CD14-positive monocyte (primary cell): ENCODE results near the gene SEZ6L. TPM values are rescaled to one million over a fixed set of nuclear protein-coding genes. Genes with fewer than 3 reads are reported as not detected.

Source experiments
- DNase-seq, 3 donors: peaks; one replicate each; pipeline ENCODE4 v3.0.0-alpha.2; 2011 to 2022
- H2AFZ ChIP-seq: 2 replicates; pipeline ENCODE4 v1.6.0; 2012; ENCODE audit warnings: mild to moderate bottlenecking, low read depth, low read length, inconsistent platforms; ENCODE audit not compliant: insufficient read depth, poor library complexity, severe bottlenecking
- H3K27ac ChIP-seq, 2 donors: 1 replicate in 1 of 2; 2 replicates in 1 of 2; pipeline ENCODE4 v1.5.1; 2012 to 2013; ENCODE audit warnings: low read length in 2 of 2, control low read depth in 1 of 2, inconsistent platforms in 1 of 2, low read depth in 1 of 2, mild to moderate bottlenecking in 1 of 2
- H3K27me3 ChIP-seq, 2 donors: one replicate each; pipeline versions ENCODE4 v1.6.0 to v1.6.1; 2011 to 2013; ENCODE audit warnings: low read length in 2 of 2; ENCODE audit not compliant: control insufficient read depth in 2 of 2, insufficient read depth in 2 of 2
- H3K36me3 ChIP-seq, 2 donors: replicated peaks in 1 of 2; 1 replicate in 1 of 2; 2 replicates in 1 of 2; pipeline versions ENCODE4 v1.5.1 to v1.6.1; 2012 to 2013; ENCODE audit warnings: low read length in 2 of 2, control low read depth in 1 of 2, inconsistent platforms in 1 of 2, mild to moderate bottlenecking in 1 of 2; ENCODE audit not compliant: insufficient read depth in 2 of 2, control insufficient read depth in 1 of 2
- H3K4me1 ChIP-seq, 2 donors: 1 replicate in 1 of 2; 2 replicates in 1 of 2; pipeline versions ENCODE4 v1.5.1 to v1.6.1; 2012 to 2013; ENCODE audit warnings: low read length in 2 of 2, control low read depth in 1 of 2, inconsistent platforms in 1 of 2, mild to moderate bottlenecking in 1 of 2, moderate library complexity in 1 of 2; ENCODE audit not compliant: insufficient read depth in 2 of 2, control insufficient read depth in 1 of 2
- H3K4me2 ChIP-seq: replicated peaks from 2 replicates; pipeline ENCODE3; 2012; ENCODE audit warnings: low read length, moderate library complexity, mild to moderate bottlenecking; ENCODE audit not compliant: poor library complexity, severe bottlenecking; ENCODE audit errors: extremely low read depth
- H3K4me3 ChIP-seq, 3 experiments: fragments of 200-600 bp in 1 of 3; sonication (generic) in 1 of 3; replicated peaks in 1 of 3; 1 replicate in 2 of 3; 2 replicates in 1 of 3; pipeline ENCODE4 v1.5.1; 2011 to 2013; ENCODE audit warnings: low read length in 3 of 3, mild to moderate bottlenecking in 3 of 3, control low read depth in 2 of 3, low read depth in 2 of 3, inconsistent platforms in 1 of 3, moderate library complexity in 1 of 3
- H3K79me2 ChIP-seq: 2 replicates; pipeline ENCODE4 v1.6.0; 2012; ENCODE audit warnings: mild to moderate bottlenecking, control low read depth, inconsistent platforms, low read length, moderate library complexity; ENCODE audit not compliant: insufficient read depth
- H3K9ac ChIP-seq: 2 replicates; pipeline ENCODE4 v1.6.0; 2017; ENCODE audit warnings: low read length, mild to moderate bottlenecking; ENCODE audit not compliant: insufficient read depth, poor library complexity, severe bottlenecking
- H3K9me3 ChIP-seq, 2 donors: replicated peaks in 1 of 2; 1 replicate in 1 of 2; 2 replicates in 1 of 2; pipeline versions ENCODE4 v1.5.1 to v1.6.1; 2012 to 2013; ENCODE audit warnings: low read length in 2 of 2, control low read depth in 1 of 2; ENCODE audit not compliant: control insufficient read depth in 1 of 2, insufficient read depth in 1 of 2
- H4K20me1 ChIP-seq: 2 replicates; pipeline ENCODE4 v1.6.0; 2012; ENCODE audit warnings: mild to moderate bottlenecking, low read length, control low read depth, moderate library complexity; ENCODE audit not compliant: insufficient read depth
- H3K27ac Mint-ChIP-seq, 7 donors: one replicate each; pipeline ENCODE4 v1.8.0; 2020; ENCODE audit warnings: mild to moderate bottlenecking in 7 of 7, mixed read lengths in 7 of 7, moderate library complexity in 6 of 7, inconsistent platforms in 2 of 7
- H3K27me3 Mint-ChIP-seq, 3 donors: one replicate each; pipeline ENCODE4 v1.8.0; 2021 to 2022; ENCODE audit warnings: low read depth in 3 of 3, mild to moderate bottlenecking in 3 of 3, mixed read lengths in 3 of 3, moderate library complexity in 3 of 3, inconsistent platforms in 1 of 3
- H3K36me3 Mint-ChIP-seq, 2 donors: one replicate each; pipeline ENCODE4 v1.8.0; 2020; ENCODE audit warnings: mixed read lengths in 2 of 2, inconsistent platforms in 1 of 2, mild to moderate bottlenecking in 1 of 2
- H3K4me1 Mint-ChIP-seq: one replicate; pipeline ENCODE4 v1.8.0; 2020; ENCODE audit warnings: mild to moderate bottlenecking, mixed read lengths
- H3K4me3 Mint-ChIP-seq, 2 donors: one replicate each; pipeline ENCODE4 v1.8.0; 2020; ENCODE audit warnings: mild to moderate bottlenecking in 2 of 2, mixed read lengths in 2 of 2, moderate library complexity in 1 of 2
- H3K9me3 Mint-ChIP-seq, 7 donors: one replicate each; pipeline ENCODE4 v1.8.0; 2020 to 2022; ENCODE audit warnings: mixed read lengths in 7 of 7, mild to moderate bottlenecking in 6 of 7, moderate library complexity in 6 of 7, inconsistent platforms in 2 of 7
- CTCF ChIP-seq: fragments of 200-600 bp; IDR thresholded peaks from one replicate; pipeline ENCODE4 v1.8.0; 2022; ENCODE audit warnings: antibody characterized with exemption, mild to moderate bottlenecking
- WGBS: methylation state at CpG from one replicate; pipeline ENCODE4 v1.1.5; 2013; ENCODE audit warnings: missing lambda C conversion rate; ENCODE audit not compliant: insufficient coverage; 5-methylcytosine and 5-hydroxymethylcytosine counted together
- intact Hi-C, 2 donors: fragments of 100-400 bp; cut with micrococcal nuclease; formaldehyde crosslinking; loops; one replicate each; pipeline versions ENCODE4 v1.15.0 to v1.15.1; 2023
- polyA plus RNA-seq, 3 donors: library from polyadenylated mRNA; depleted of rRNA in 1 of 3; unstranded in 2 of 3; stranded (reverse) in 1 of 3; fragments of 300-500 nt in 2 of 3; fragments of >200 nt in 1 of 3; fragmentation: Illumina TruSeq in 2 of 3; gene quantifications; 1 replicate in 2 of 3; 2 replicates in 1 of 3; pipeline ENCODE4 v1.2.3, GENCODE V29; 2012 to 2021

Gene SEZ6L
- polyA plus RNA-seq, 3 donors: 0.43 to 2.8 (median 0.71) TPM

GRCh38 chr22:26414347-26414746, 245.1 kb downstream of the SEZ6L start:
- Mint-ChIP-seq H3K9me3 (peaks cover 0 to 4% (median 0%) of the 10 kb centered on the region in 7 donors), H3K27me3 (peaks cover 2 to 10% (median 3%) of the 10 kb centered on the region in 3 donors), H3K27ac (peak overlapping the region in 1 of 7 donors; percentile 53), H3K4me1 (peaks cover 7% of the 10 kb centered on the region), H3K4me3 (no peak overlapping the region), H3K36me3 (no peaks in the 10 kb centered on the region)
- H4K20me1 ChIP-seq: no peaks in the 10 kb centered on the region
- no peak overlapping the region for H3K9ac ChIP-seq
- 96% methylated on average over 2 of the region's 4 CpGs for WGBS
- H3K4me3 ChIP-seq: no peak overlapping the region
- H3K4me1 ChIP-seq: peaks cover 0 to 7% of the 10 kb centered on the region in 2 donors
- no peaks in the 10 kb centered on the region for H3K9me3 ChIP-seq
- DNase-seq: no peak
- no peak overlapping the region for H3K4me2 ChIP-seq
- no peaks in the 10 kb centered on the region for H3K36me3 ChIP-seq
- no peak overlapping the region for H2AFZ ChIP-seq
- TF ChIP-seq CTCF: no peak
- H3K27me3 ChIP-seq: peaks cover 4 to 5% of the 10 kb centered on the region in 2 donors
- intact Hi-C loops: no loop called here
- H3K27ac ChIP-seq: no peak overlapping the region
- no peaks in the 10 kb centered on the region for H3K79me2 ChIP-seq

GRCh38 chr22:26416256-26416655, 247.0 kb downstream of the SEZ6L start:
- H3K27ac Mint-ChIP-seq: no peak overlapping the region
- DNase-seq: no peak
- Histone ChIP-seq H2AFZ (no peak overlapping the region), H3K4me3 (no peak overlapping the region), H4K20me1 (no peaks in the 10 kb centered on the region), H3K27ac (no peak overlapping the region), H3K36me3 (no peaks in the 10 kb centered on the region), H3K27me3 (peaks cover 2 to 4% of the 10 kb centered on the region in 2 donors), H3K4me1 (no peaks in the 10 kb centered on the region), H3K9ac (no peak overlapping the region), H3K79me2 (no peaks in the 10 kb centered on the region), H3K9me3 (no peaks in the 10 kb centered on the region), H3K4me2 (no peak overlapping the region)
- H3K36me3 Mint-ChIP-seq: no peaks in the 10 kb centered on the region
- no peaks in the 10 kb centered on the region for H3K4me1 Mint-ChIP-seq
- TF ChIP-seq CTCF: no peak
- H3K27me3 Mint-ChIP-seq: peaks cover 4 to 9% (median 6%) of the 10 kb centered on the region in 3 donors
- intact Hi-C loops: no loop called here
- no CpG with 5 or more reads among the region's 4 CpGs for WGBS
- H3K4me3 Mint-ChIP-seq: no peak overlapping the region
- peaks cover 0 to 4% (median 0%) of the 10 kb centered on the region in 7 donors for H3K9me3 Mint-ChIP-seq
